ENCODE data around the gene BRDT.

The BRDT gene

DNA sequence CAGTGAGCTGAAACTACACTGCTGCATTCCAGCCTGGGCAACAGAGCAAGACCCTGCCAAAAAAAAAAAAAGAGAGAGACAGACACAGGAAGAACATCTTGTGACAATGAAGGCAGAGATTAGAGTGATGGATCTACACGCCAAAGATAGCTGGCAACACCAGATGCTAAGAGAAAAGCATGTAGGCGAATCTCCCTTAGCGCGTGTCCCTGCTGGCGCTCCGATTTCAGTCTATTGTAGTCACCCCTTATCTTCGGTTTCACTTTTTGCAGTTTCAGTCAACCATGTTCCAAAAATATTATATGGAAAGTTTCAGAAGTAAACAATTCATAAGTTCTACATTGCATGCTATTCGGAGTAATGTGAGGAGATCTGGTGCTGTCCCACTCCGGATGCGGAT lies 11.6 kb upstream of the BRDT start:
- no peaks in the 10 kb centered on the region for H3K9me2 ChIP-seq (replicated peaks; ENCODE audit: low read depth, low read length)
- H3K36me3 ChIP-seq (ENCODE audit: insufficient read depth, low read length) = no peaks in the 10 kb centered on the region
- no peaks in the 10 kb centered on the region for H3F3A ChIP-seq (ENCODE audit: low read depth)
- no peaks in the 10 kb centered on the region for H3K27me3 ChIP-seq (ENCODE audit: insufficient read depth, low read length, poor library complexity, severe bottlenecking)
- no peaks in the 10 kb centered on the region for H3K4me1 ChIP-seq (ENCODE audit: insufficient read depth, low read length, poor library complexity, severe bottlenecking)
- H3K9me3 ChIP-seq (ENCODE audit: insufficient read depth, low read depth, low read length) = no peaks in the 10 kb centered on the region
- no peaks in the 10 kb centered on the region for H4K20me1 ChIP-seq (ENCODE audit: insufficient read depth, low read length, poor library complexity, severe bottlenecking)
- H3K9ac ChIP-seq (ENCODE audit: low read depth, low read length, poor library complexity, severe bottlenecking) = no peak overlapping the region
- no peaks in the 10 kb centered on the region for H3K79me2 ChIP-seq (ENCODE audit: insufficient read depth, low read length)
- no peak overlapping the region for H3K4me3 ChIP-seq (ENCODE audit: low read length, poor library complexity, severe bottlenecking)
- TF ChIP-seq CTCF (conservative IDR thresholded peaks at IDR 0.05; ENCODE audit: low read length) (no peak), EZH2phosphoT487 (IDR thresholded peaks at IDR 0.05; ENCODE audit: borderline replicate concordance) (no peak)
- no peak overlapping the region for H2AFZ ChIP-seq (ENCODE audit: low read length)
- no peak overlapping the region for H3K4me2 ChIP-seq (ENCODE audit: low read depth, low read length, poor library complexity, severe bottlenecking)

- H3K36me3 ChIP-seq (ENCODE audit: insufficient read depth, low read length) = no peaks in the 10 kb centered on the region
- TF ChIP-seq EZH2phosphoT487 (IDR thresholded peaks at IDR 0.05; ENCODE audit: borderline replicate concordance) = no peak
- TF ChIP-seq CTCF (conservative IDR thresholded peaks at IDR 0.05; ENCODE audit: low read length) = no peak
- H3K27me3 ChIP-seq (ENCODE audit: insufficient read depth, low read length, poor library complexity, severe bottlenecking) = no peaks in the 10 kb centered on the region
- H4K20me1 ChIP-seq (ENCODE audit: insufficient read depth, low read length, poor library complexity, severe bottlenecking) = no peaks in the 10 kb centered on the region
- H3K9me3 ChIP-seq (ENCODE audit: insufficient read depth, low read depth, low read length) = no peaks in the 10 kb centered on the region
- H3K4me2 ChIP-seq (ENCODE audit: low read depth, low read length, poor library complexity, severe bottlenecking) = no peak overlapping the region
- no peak overlapping the region for H3K4me3 ChIP-seq (ENCODE audit: low read length, poor library complexity, severe bottlenecking)
- no peak overlapping the region for H2AFZ ChIP-seq (ENCODE audit: low read length)
- no peaks in the 10 kb centered on the region for H3K9me2 ChIP-seq (replicated peaks; ENCODE audit: low read depth, low read length)
- H3K4me1 ChIP-seq (ENCODE audit: insufficient read depth, low read length, poor library complexity, severe bottlenecking) = no peaks in the 10 kb centered on the region
- H3F3A ChIP-seq (ENCODE audit: low read depth) = no peaks in the 10 kb centered on the region
- H3K79me2 ChIP-seq (ENCODE audit: insufficient read depth, low read length) = no peaks in the 10 kb centered on the region
- no peak overlapping the region for H3K9ac ChIP-seq (ENCODE audit: low read depth, low read length, poor library complexity, severe bottlenecking)
Measured at GRCh38 chr1:91940496-91940895, 8.7 kb upstream of the BRDT start.

DNA sequence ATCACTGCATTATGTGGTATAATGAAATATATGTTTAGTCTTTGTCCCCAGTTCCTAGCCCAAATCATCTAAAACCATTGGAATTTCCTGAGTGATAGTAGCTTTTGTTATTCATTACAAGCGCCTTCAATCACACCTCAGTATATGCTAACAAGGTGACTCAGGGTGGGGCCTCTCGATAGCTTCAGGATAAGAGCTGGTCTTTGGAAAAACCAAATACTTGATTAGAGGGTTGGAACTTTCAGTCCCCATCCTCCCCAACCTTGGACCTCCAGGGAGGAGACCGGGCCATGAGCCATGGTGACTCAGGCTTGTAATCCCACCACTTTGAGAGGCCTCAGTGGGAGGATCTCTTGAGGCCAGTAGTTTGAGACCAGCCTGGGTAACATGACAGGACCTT lies 5.1 kb upstream of the BRDT start:
- Histone ChIP-seq H3K9ac (ENCODE audit: low read depth, low read length, poor library complexity, severe bottlenecking) (no peak overlapping the region), H3K79me2 (ENCODE audit: insufficient read depth, low read length) (no peaks in the 10 kb centered on the region), H3F3A (ENCODE audit: low read depth) (no peaks in the 10 kb centered on the region; the same call in 1 of the 2 replicates), H3K9me3 (ENCODE audit: insufficient read depth, low read depth, low read length) (no peaks in the 10 kb centered on the region), H3K36me3 (ENCODE audit: insufficient read depth, low read length) (no peaks in the 10 kb centered on the region), H4K20me1 (ENCODE audit: insufficient read depth, low read length, poor library complexity, severe bottlenecking) (no peaks in the 10 kb centered on the region), H3K4me3 (ENCODE audit: low read length, poor library complexity, severe bottlenecking) (no peak overlapping the region), H3K9me2 (replicated peaks; ENCODE audit: low read depth, low read length) (no peaks in the 10 kb centered on the region), H3K27me3 (ENCODE audit: insufficient read depth, low read length, poor library complexity, severe bottlenecking) (no peaks in the 10 kb centered on the region), H2AFZ (ENCODE audit: low read length) (no peak overlapping the region), H3K4me2 (ENCODE audit: low read depth, low read length, poor library complexity, severe bottlenecking) (no peak overlapping the region), H3K4me1 (ENCODE audit: insufficient read depth, low read length, poor library complexity, severe bottlenecking) (peaks cover 17% of the 10 kb centered on the region)
- TF ChIP-seq CTCF (conservative IDR thresholded peaks at IDR 0.05; ENCODE audit: low read length) = no peak
- no peak for TF ChIP-seq EZH2phosphoT487 (IDR thresholded peaks at IDR 0.05; ENCODE audit: borderline replicate concordance)
